ENCODE measurements around the gene USP9Y.

- TF ChIP-seq POLR2AphosphoS5 (IDR thresholded peaks at IDR 0.05; ENCODE audit: low read depth) = no peak
- no peak for TF ChIP-seq CTCF (IDR thresholded peaks at IDR 0.05; ENCODE audit: insufficient read depth, low read length)
- TF ChIP-seq GABPA (IDR thresholded peaks at IDR 0.05; ENCODE audit: low read depth) = no peak
- no peak for TF ChIP-seq REST (IDR thresholded peaks at IDR 0.05; ENCODE audit: insufficient replicate concordance, low read depth)
Measured at GRCh38 chrY:12808046-12808445, 107.0 kb downstream of the USP9Y start.
